Neural progenitor cell (in vitro differentiated cells): Measurements from ENCODE around the gene HIVEP1. TPM values are rescaled to one million over a fixed set of nuclear protein-coding genes. Genes with fewer than 3 reads are reported as not detected.

Experiments used
- DNase-seq: peaks from one replicate; pipeline ENCODE4 v3.0.0-alpha.2; 2016; ENCODE audit warnings: low spot score
- H2AFZ ChIP-seq: fragments of 200-600 bp; sonication (generic); replicated peaks from 2 replicates; pipeline ENCODE4 v1.6.1; 2016; ENCODE audit warnings: antibody characterized with exemption
- H3F3A ChIP-seq: fragments of 200-600 bp; sonication (generic); 2 replicates; pipeline ENCODE4 v1.6.1; 2016; ENCODE audit warnings: antibody characterized with exemption, low read depth
- H3K27ac ChIP-seq: fragments of 200-600 bp; sonication (generic); 2 replicates; pipeline ENCODE4 v1.5.1; 2016; ENCODE audit warnings: mild to moderate bottlenecking
- H3K27me3 ChIP-seq: fragments of 200-600 bp; sonication (generic); 2 replicates; pipeline ENCODE4 v1.6.1; 2016; ENCODE audit warnings: mild to moderate bottlenecking, moderate library complexity
- H3K36me3 ChIP-seq: fragments of 200-600 bp; sonication (generic); 2 replicates; pipeline ENCODE4 v1.5.1; 2016
- H3K4me1 ChIP-seq: fragments of 200-600 bp; sonication (generic); 2 replicates; pipeline ENCODE4 v1.6.1; 2016; ENCODE audit warnings: mixed run types
- H3K4me2 ChIP-seq: fragments of 200-600 bp; sonication (generic); 2 replicates; pipeline ENCODE4 v1.6.1; 2016
- H3K4me3 ChIP-seq: fragments of 200-600 bp; sonication (generic); 2 replicates; pipeline ENCODE4 v1.5.1; 2016
- H3K79me2 ChIP-seq: fragments of 200-600 bp; sonication (generic); 2 replicates; pipeline ENCODE4 v1.6.1; 2016; ENCODE audit warnings: low read depth
- H3K9ac ChIP-seq: fragments of 200-600 bp; sonication (generic); 2 replicates; pipeline ENCODE4 v1.6.1; 2016
- H3K9me3 ChIP-seq: fragments of 200-600 bp; sonication (generic); 2 replicates; pipeline ENCODE4 v1.5.1; 2016; ENCODE audit warnings: low read depth
- H4K20me1 ChIP-seq: fragments of 200-600 bp; sonication (generic); 2 replicates; pipeline ENCODE4 v1.6.1; 2016; ENCODE audit warnings: low read depth
- H3K27ac Mint-ChIP-seq: 3 replicates; pipeline ENCODE4 v1.8.0; 2021; ENCODE audit warnings: mixed read lengths
- H3K27me3 Mint-ChIP-seq: 2 replicates; pipeline ENCODE4 v1.8.0; 2022; ENCODE audit warnings: low read depth, mild to moderate bottlenecking, inconsistent platforms, moderate library complexity, mixed read lengths; ENCODE audit not compliant: insufficient read depth
- H3K36me3 Mint-ChIP-seq: 3 replicates; pipeline ENCODE4 v1.8.0; 2021; ENCODE audit warnings: mixed read lengths
- H3K4me1 Mint-ChIP-seq: 3 replicates; pipeline ENCODE4 v1.8.0; 2021; ENCODE audit warnings: mixed read lengths
- H3K4me3 Mint-ChIP-seq: 3 replicates; pipeline ENCODE4 v1.8.0; 2021; ENCODE audit warnings: mild to moderate bottlenecking, moderate library complexity, mixed read lengths
- H3K9me3 Mint-ChIP-seq: 3 replicates; pipeline ENCODE4 v1.8.0; 2020; ENCODE audit warnings: mixed read lengths
- CTCF ChIP-seq: fragments of 200-600 bp; sonication (generic); IDR thresholded peaks from 2 replicates; pipeline ENCODE4 v1.5.1; 2017; ENCODE audit warnings: antibody characterized with exemption, mild to moderate bottlenecking
- EZH2 ChIP-seq: fragments of 200-600 bp; sonication (generic); IDR thresholded peaks from 2 replicates; pipeline ENCODE4 v1.6.1; 2017; ENCODE audit warnings: antibody characterized with exemption, mild to moderate bottlenecking, moderate library complexity
- EZH2phosphoT487 ChIP-seq: fragments of 200-600 bp; sonication (generic); IDR thresholded peaks from 2 replicates; pipeline ENCODE4 v1.6.1; 2017; ENCODE audit warnings: antibody characterized with exemption
- total RNA-seq: library from RNA; depleted of rRNA; stranded (reverse); fragments of >200 nt; gene quantifications from 2 replicates; pipeline ENCODE4 v1.2.3, GENCODE V29; 2015; ENCODE audit warnings: low replicate concordance

The HIVEP1 gene
- total RNA-seq, 1 donor from 2014 or later, result 23.3 TPM

GRCh38 chr6:12033770-12034169 is 21.7 kb downstream of the HIVEP1 start:
- Mint-ChIP-seq H3K27ac (peak overlapping the region; percentile 61), H3K27me3 (peaks cover 3% of the 10 kb centered on the region), H3K4me3 (no peak overlapping the region), H3K36me3 (peaks cover 49% of the 10 kb centered on the region), H3K4me1 (peaks cover 11% of the 10 kb centered on the region), H3K9me3 (peaks cover 26% of the 10 kb centered on the region)
- no peak overlapping the region for H3K9ac ChIP-seq
- TF ChIP-seq EZH2, result no peak
- no peak for TF ChIP-seq CTCF
- no peak for TF ChIP-seq EZH2phosphoT487
- H3F3A ChIP-seq, result no peaks in the 10 kb centered on the region
- H3K4me2 ChIP-seq, result no peak overlapping the region
- H4K20me1 ChIP-seq, result peaks cover 13% of the 10 kb centered on the region
- H3K27me3 ChIP-seq, result no peaks in the 10 kb centered on the region
- H3K4me3 ChIP-seq, result no peak overlapping the region
- DNase-seq, result no peak
- H3K36me3 ChIP-seq, result no peaks in the 10 kb centered on the region
- peaks cover 99% of the 10 kb centered on the region for H3K79me2 ChIP-seq
- H3K9me3 ChIP-seq, result no peaks in the 10 kb centered on the region
- H2AFZ ChIP-seq, result no peak overlapping the region
- H3K27ac ChIP-seq, result no peak overlapping the region
- peaks cover 10% of the 10 kb centered on the region for H3K4me1 ChIP-seq

- Mint-ChIP-seq H3K4me3 (no peak overlapping the region), H3K27me3 (peaks cover 3% of the 10 kb centered on the region), H3K27ac (no peak overlapping the region), H3K4me1 (peaks cover 14% of the 10 kb centered on the region), H3K9me3 (peaks cover 22% of the 10 kb centered on the region), H3K36me3 (peaks cover 48% of the 10 kb centered on the region)
- H3F3A ChIP-seq, result no peaks in the 10 kb centered on the region
- no peak for DNase-seq
- no peak overlapping the region for H3K27ac ChIP-seq
- H3K36me3 ChIP-seq, result no peaks in the 10 kb centered on the region
- no peak for TF ChIP-seq EZH2phosphoT487
- no peak for TF ChIP-seq CTCF
- no peak for TF ChIP-seq EZH2
- no peak overlapping the region for H2AFZ ChIP-seq
- no peak overlapping the region for H3K9ac ChIP-seq
- H3K27me3 ChIP-seq, result no peaks in the 10 kb centered on the region
- peaks cover 13% of the 10 kb centered on the region for H4K20me1 ChIP-seq
- H3K9me3 ChIP-seq, result no peaks in the 10 kb centered on the region
- peaks cover 99% of the 10 kb centered on the region for H3K79me2 ChIP-seq
- peaks cover 14% of the 10 kb centered on the region for H3K4me1 ChIP-seq
- no peak overlapping the region for H3K4me3 ChIP-seq
- H3K4me2 ChIP-seq, result no peak overlapping the region
Measured at GRCh38 chr6:12034349-12034748, 22.2 kb downstream of the HIVEP1 start.

- Histone ChIP-seq H3K4me3 (no peak overlapping the region), H3K4me1 (peaks cover 15% of the 10 kb centered on the region), H3K4me2 (no peak overlapping the region), H3K27me3 (no peaks in the 10 kb centered on the region), H3K9me3 (no peaks in the 10 kb centered on the region), H3K9ac (no peak overlapping the region), H2AFZ (no peak overlapping the region), H4K20me1 (peaks cover 13% of the 10 kb centered on the region), H3F3A (no peaks in the 10 kb centered on the region), H3K27ac (no peak overlapping the region), H3K36me3 (no peaks in the 10 kb centered on the region), H3K79me2 (peaks cover 99% of the 10 kb centered on the region)
- Mint-ChIP-seq H3K36me3 (peaks cover 48% of the 10 kb centered on the region), H3K27me3 (peaks cover 3% of the 10 kb centered on the region), H3K4me1 (peaks cover 19% of the 10 kb centered on the region), H3K27ac (no peak overlapping the region), H3K4me3 (no peak overlapping the region), H3K9me3 (peaks cover 19% of the 10 kb centered on the region)
- TF ChIP-seq CTCF, result no peak
- TF ChIP-seq EZH2, result no peak
- TF ChIP-seq EZH2phosphoT487, result no peak
- DNase-seq, result no peak
Measured at GRCh38 chr6:12034837-12035236, 22.7 kb downstream of the HIVEP1 start.
